Astrocyte (in vitro differentiated cells and primary cell): Measurements from ENCODE around the gene RRP9. TPM values are rescaled to one million over a fixed set of nuclear protein-coding genes. Genes with fewer than 3 reads are reported as not detected.

Source experiments
- DNase-seq: peaks from one replicate; pipeline ENCODE4 v3.0.0-alpha.2; 2010; ENCODE audit warnings: low read depth
- FAIRE-seq: peaks from 2 replicates; lab custom pipeline; 2011; peaks lifted over from hg19 to GRCh38; lab: Jason Lieb, UNC
- H2AFZ ChIP-seq: 2 replicates; pipeline ENCODE4 v1.6.0; 2012; ENCODE audit warnings: low read depth, low read length, inconsistent platforms
- H3K27ac ChIP-seq: 2 replicates; pipeline ENCODE4 v1.5.1; 2011; ENCODE audit warnings: low read depth, low read length, inconsistent platforms
- H3K27me3 ChIP-seq: 2 replicates; pipeline ENCODE4 v1.6.0; 2011; ENCODE audit warnings: low read length, inconsistent platforms; ENCODE audit not compliant: insufficient read depth
- H3K36me3 ChIP-seq: 2 replicates; pipeline ENCODE4 v1.5.1; 2011; ENCODE audit warnings: low read length, inconsistent platforms; ENCODE audit not compliant: insufficient read depth
- H3K4me1 ChIP-seq: 2 replicates; pipeline ENCODE4 v1.5.1; 2011; ENCODE audit warnings: low read length, inconsistent platforms; ENCODE audit not compliant: insufficient read depth
- H3K4me2 ChIP-seq: 2 replicates; pipeline ENCODE4 v1.6.0; 2012; ENCODE audit warnings: low read length, inconsistent platforms
- H3K4me3 ChIP-seq: 2 replicates; pipeline ENCODE4 v1.5.1; 2011; ENCODE audit warnings: low read depth, mild to moderate bottlenecking, low read length, inconsistent platforms; ENCODE audit not compliant: insufficient read depth
- H3K79me2 ChIP-seq: 2 replicates; pipeline ENCODE4 v1.6.0; 2012; ENCODE audit warnings: mild to moderate bottlenecking, low read length, inconsistent platforms; ENCODE audit not compliant: insufficient read depth
- H3K9ac ChIP-seq: 2 replicates; pipeline ENCODE4 v1.6.0; 2012; ENCODE audit warnings: mild to moderate bottlenecking, low read length, inconsistent platforms
- H3K9me3 ChIP-seq: 2 replicates; pipeline ENCODE4 v1.5.1; 2012; ENCODE audit warnings: low read depth, mild to moderate bottlenecking, low read length, inconsistent platforms; ENCODE audit not compliant: insufficient read depth
- H4K20me1 ChIP-seq: 2 replicates; pipeline ENCODE4 v1.6.0; 2012; ENCODE audit warnings: low read length, inconsistent platforms; ENCODE audit not compliant: insufficient read depth
- H3K27ac Mint-ChIP-seq: one replicate; pipeline ENCODE4 v1.8.0; 2021; ENCODE audit warnings: mild to moderate bottlenecking, mixed read lengths; ENCODE audit not compliant: unreplicated experiment
- H3K27me3 Mint-ChIP-seq: one replicate; pipeline ENCODE4 v1.8.0; 2021; ENCODE audit warnings: low read depth, mixed read lengths; ENCODE audit not compliant: unreplicated experiment
- H3K36me3 Mint-ChIP-seq: one replicate; pipeline ENCODE4 v1.8.0; 2021; ENCODE audit warnings: low read depth, mixed read lengths; ENCODE audit not compliant: unreplicated experiment
- H3K4me1 Mint-ChIP-seq: one replicate; pipeline ENCODE4 v1.8.0; 2021; ENCODE audit warnings: low read depth, mixed read lengths; ENCODE audit not compliant: unreplicated experiment
- H3K4me3 Mint-ChIP-seq: one replicate; pipeline ENCODE4 v1.8.0; 2021; ENCODE audit warnings: mild to moderate bottlenecking, moderate library complexity, mixed read lengths; ENCODE audit not compliant: unreplicated experiment
- H3K9me3 Mint-ChIP-seq: one replicate; pipeline ENCODE4 v1.8.0; 2021; ENCODE audit warnings: mild to moderate bottlenecking, mixed read lengths; ENCODE audit not compliant: unreplicated experiment
- CTCF ChIP-seq: IDR thresholded peaks from 2 replicates; pipeline ENCODE4 v1.5.1; 2011; ENCODE audit warnings: low read depth, mild to moderate bottlenecking, inconsistent platforms, low read length, moderate library complexity; ENCODE audit not compliant: insufficient read depth
- EZH2 ChIP-seq: IDR thresholded peaks from 2 replicates; pipeline ENCODE4 v1.6.1; 2012; ENCODE audit warnings: mild to moderate bottlenecking, low read length, inconsistent platforms; ENCODE audit not compliant: insufficient read depth
- total RNA-seq: library from RNA; stranded (reverse); gene quantifications from 2 replicates; pipeline ENCODE4 v1.2.1, GENCODE V29; 2021

RRP9 gene
- total RNA-seq, 1 donor from 2014 or later: 22.9 TPM

- H3K36me3 ChIP-seq: no peaks in the 10 kb centered on the region
- H3K4me1 ChIP-seq: peaks cover 21% of the 10 kb centered on the region
- H3K4me3 ChIP-seq: no peak overlapping the region
- peaks cover 33% of the 10 kb centered on the region for H4K20me1 ChIP-seq
- H3K4me3 Mint-ChIP-seq: no peak overlapping the region
- no peaks in the 10 kb centered on the region for H3K27me3 Mint-ChIP-seq
- no peak for FAIRE-seq
- peak overlapping the region; percentile 92 for H3K4me2 ChIP-seq
- H2AFZ ChIP-seq: no peak overlapping the region
- no peak overlapping the region for H3K27ac Mint-ChIP-seq
- peaks cover 37% of the 10 kb centered on the region for H3K79me2 ChIP-seq
- peaks cover 3% of the 10 kb centered on the region for H3K9me3 Mint-ChIP-seq
- no peak overlapping the region for H3K27ac ChIP-seq
- no peaks in the 10 kb centered on the region for H3K27me3 ChIP-seq
- no peak for DNase-seq
- peaks cover 7% of the 10 kb centered on the region for H3K36me3 Mint-ChIP-seq
- no peaks in the 10 kb centered on the region for H3K9me3 ChIP-seq
- peaks cover 15% of the 10 kb centered on the region for H3K4me1 Mint-ChIP-seq
- no peak for TF ChIP-seq EZH2
- TF ChIP-seq CTCF: no peak
- H3K9ac ChIP-seq: no peak overlapping the region
These were observed 27.4 kb upstream of the RRP9 start for GRCh38 chr3:51968883-51969678.

- peaks cover 15% of the 10 kb centered on the region for H3K4me1 ChIP-seq
- no peak for FAIRE-seq
- DNase-seq: no peak
- Mint-ChIP-seq H3K4me1 (peaks cover 14% of the 10 kb centered on the region), H3K27me3 (no peaks in the 10 kb centered on the region), H3K9me3 (peaks cover 3% of the 10 kb centered on the region), H3K36me3 (peaks cover 7% of the 10 kb centered on the region), H3K27ac (no peak overlapping the region), H3K4me3 (peak overlapping the region; percentile 85)
- H3K9me3 ChIP-seq: no peaks in the 10 kb centered on the region
- H3K36me3 ChIP-seq: no peaks in the 10 kb centered on the region
- no peaks in the 10 kb centered on the region for H3K27me3 ChIP-seq
- H3K4me2 ChIP-seq: peak overlapping the region; percentile 92
- TF ChIP-seq EZH2: no peak
- no peak for TF ChIP-seq CTCF
- H4K20me1 ChIP-seq: peaks cover 41% of the 10 kb centered on the region
- H3K9ac ChIP-seq: peak overlapping the region; percentile 68
- peak overlapping the region; percentile 68 for H3K4me3 ChIP-seq
- H3K27ac ChIP-seq: no peak overlapping the region
- peak overlapping the region; percentile 69 for H2AFZ ChIP-seq
- peaks cover 40% of the 10 kb centered on the region for H3K79me2 ChIP-seq
These were observed 26.6 kb upstream of the RRP9 start for GRCh38 chr3:51968170-51968775.
